Activated CD8-positive, alpha-beta memory T cell treated with anti-CD3 and anti-CD28 coated beads for 48 hours (primary cell): ENCODE results near the gene EPS8.

Source experiments
- DNase-seq, 3 experiments: peaks; one replicate each; pipeline ENCODE4 v3.0.0-alpha.2; 2020; ENCODE audit warnings: low read depth in 2 of 3, low spot score in 2 of 3

Gene EPS8

DNA sequence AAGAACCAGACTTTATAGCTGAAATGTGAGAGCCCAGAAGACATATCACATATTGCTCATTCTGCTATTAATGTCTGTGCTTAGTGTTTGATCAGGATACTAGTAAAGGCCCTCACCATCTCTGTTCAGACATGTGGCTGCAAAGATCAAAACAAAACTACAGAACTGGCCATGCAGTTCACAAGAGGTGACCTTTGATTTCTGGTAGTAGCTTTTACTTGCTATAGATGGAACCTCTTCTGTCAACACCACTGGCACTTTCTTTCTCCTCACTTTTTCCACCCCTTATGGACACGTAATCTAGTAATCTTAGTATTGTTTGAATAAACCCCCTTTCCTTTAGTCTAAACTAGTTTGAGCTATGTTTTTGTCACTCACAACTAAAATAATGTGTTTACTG is 214.8 kb downstream of the EPS8 start:
- DNase-seq, result no peak
